ENCODE results near the gene TIMP2. TPM values are rescaled to one million over a fixed set of nuclear protein-coding genes. Genes with fewer than 3 reads are reported as not detected.
A peak's percentile ranks its signal among the peaks of the same experiment; 100 is the strongest.

TIMP2 gene
- total RNA-seq, 1 experiment from 2014 or later, result 29.0 TPM

- peaks cover 0 to 6% (median 0%) of the 10 kb centered on the region in 3 experiments; a peak in 3 of 7 replicates for H3K36me3 Mint-ChIP-seq (ENCODE audit: insufficient read depth in 1 of 3, low read depth in 3 of 3)
- DNase-seq, result no peak
These were observed 31.5 kb downstream of the TIMP2 start for GRCh38 chr17:78893684-78894083.

More at GRCh38 chr17:78893684-78894083, 31.5 kb downstream of the TIMP2 start:
- Histone ChIP-seq H2BK5ac (ENCODE audit: insufficient read length, low read length) (no peak overlapping the region), H4K20me1 (ENCODE audit: control insufficient read depth, insufficient read depth, insufficient read length) (no peaks in the 10 kb centered on the region), H3K27me3 (ENCODE audit: insufficient read depth, low read length) (no peaks in the 10 kb centered on the region), H3K4me1 (ENCODE audit: insufficient read depth, low read length) (no peaks in the 10 kb centered on the region), H3K23ac (ENCODE audit: insufficient read length, low read depth, low read length) (no peak overlapping the region), H3K14ac (ENCODE audit: insufficient read depth, low read length) (no peak overlapping the region; the same call in 1 of the 2 replicates), H2AK5ac (ENCODE audit: insufficient read length, low read length) (no peak overlapping the region), H3T11ph (ENCODE audit: low read length) (no peak overlapping the region), H2BK15ac (ENCODE audit: low read depth, low read length) (no peak overlapping the region), H2AFZ (ENCODE audit: low read length) (no peak overlapping the region), H3K27ac (ENCODE audit: insufficient read length, low read depth, low read length) (no peak overlapping the region), H3K23me2 (ENCODE audit: insufficient read length, low read depth, low read length, poor library complexity, severe bottlenecking) (no peaks in the 10 kb centered on the region), H3K4ac (ENCODE audit: low read depth, low read length) (no peak overlapping the region), H4K8ac (replicated peaks; ENCODE audit: insufficient read length, low read depth, low read length) (no peak overlapping the region), H3K9me3 (ENCODE audit: control insufficient read depth, low read depth, low read length) (no peaks in the 10 kb centered on the region), H2BK12ac (ENCODE audit: insufficient read length, low read depth, low read length) (no peak overlapping the region), H4K5ac (ENCODE audit: insufficient read length, low read depth, low read length) (no peak overlapping the region), H3K4me2 (ENCODE audit: insufficient read depth, insufficient read length, low read length) (no peak overlapping the region), H3K79me2 (ENCODE audit: insufficient read depth, low read length) (0 out of 2 replicates have a peak, but pooled peaks cover 3% of the 10 kb centered on the region), H3K18ac (ENCODE audit: insufficient read length, low read depth, low read length) (no peak overlapping the region), H3K56ac (ENCODE audit: insufficient read length, low read depth, low read length) (no peak overlapping the region), H3K79me1 (ENCODE audit: insufficient read depth, low read depth, low read length, poor library complexity, severe bottlenecking) (no peaks in the 10 kb centered on the region), H2BK20ac (ENCODE audit: low read depth, low read length, poor library complexity, severe bottlenecking) (no peak overlapping the region), H4K91ac (ENCODE audit: insufficient read length, low read depth, low read length) (no peak overlapping the region), H2BK120ac (ENCODE audit: low read depth, low read length, poor library complexity, severe bottlenecking) (no peak overlapping the region), H3K9ac (ENCODE audit: extremely low read depth, insufficient read length, low read length) (no peak overlapping the region)
- H3K9me3 Mint-ChIP-seq, result no peaks in the 10 kb centered on the region; a peak in 1 of 5 replicates
- no peaks in the 10 kb centered on the region for H3K27me3 Mint-ChIP-seq (ENCODE audit: low read depth)
- no peak overlapping the region for H3K4me3 Mint-ChIP-seq
- no CpG with 5 or more reads among the region's 4 CpGs for WGBS (ENCODE audit: extremely low coverage, insufficient read length, low lambda C conversion rate)
- peaks cover 5 to 25% of the 10 kb centered on the region in 2 experiments; a peak in 3 of 4 replicates for H3K4me1 Mint-ChIP-seq
- TF ChIP-seq CTCF (conservative IDR thresholded peaks at IDR 0.05), result no peak
- peak overlapping the region in 2 of 3 experiments; percentile 22 to 59; a peak in 1 of 7 replicates for H3K27ac Mint-ChIP-seq

Data from H9 (cell line).